Stimulated activated naive CD8-positive, alpha-beta T cell treated with anti-CD3 and anti-CD28 coated beads, Interleukin-15, Interleukin-2, amounts not matched to agents 100 ng/mL and 50 ng/mL, for 24 hours (primary cell): ENCODE data around the gene IRF2BPL.

Experiments
- H3K27ac Mint-ChIP-seq: one replicate; pipeline ENCODE4 v1.8.0; 2021; ENCODE audit warnings: mild to moderate bottlenecking, mixed read lengths
- H3K27me3 Mint-ChIP-seq: one replicate; pipeline ENCODE4 v1.8.0; 2021; ENCODE audit warnings: mixed read lengths
- H3K36me3 Mint-ChIP-seq: one replicate; pipeline ENCODE4 v1.8.0; 2021; ENCODE audit warnings: low read depth, mixed read lengths
- H3K4me1 Mint-ChIP-seq: one replicate; pipeline ENCODE4 v1.8.0; 2021; ENCODE audit warnings: low read depth, mixed read lengths
- H3K4me3 Mint-ChIP-seq: one replicate; pipeline ENCODE4 v1.8.0; 2021; ENCODE audit warnings: mild to moderate bottlenecking, mixed read lengths
- H3K9me3 Mint-ChIP-seq: one replicate; pipeline ENCODE4 v1.8.0; 2021; ENCODE audit warnings: mixed read lengths

The IRF2BPL gene

DNA sequence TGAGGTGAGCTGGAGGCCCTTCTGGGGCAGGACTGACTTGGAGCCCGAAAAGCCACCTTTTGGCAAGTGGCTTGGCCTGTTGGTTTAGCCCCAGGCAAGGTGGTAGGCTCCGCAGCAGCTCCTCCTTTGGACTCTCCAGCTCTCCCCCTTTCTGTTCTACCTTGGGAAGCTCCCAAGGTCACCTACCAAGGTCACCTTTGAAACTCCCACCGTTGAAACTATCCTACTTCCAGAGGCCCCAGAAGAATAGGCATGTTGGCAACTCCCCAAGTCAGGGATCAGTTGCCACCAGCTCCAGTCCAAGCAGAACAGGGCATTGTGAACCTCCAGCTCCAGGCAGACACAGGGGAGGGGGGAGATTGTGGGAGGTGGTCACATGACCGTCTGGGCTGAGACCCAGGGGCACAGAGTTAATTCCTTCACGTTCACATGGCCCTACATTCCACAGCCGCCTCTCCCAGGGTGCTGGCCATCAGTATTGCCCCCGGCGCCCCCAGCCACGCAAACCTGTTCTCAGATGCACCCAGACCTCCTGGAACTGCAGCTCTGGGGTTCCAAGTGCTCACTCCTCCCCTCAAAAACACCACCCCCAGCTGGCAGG is 14.4 kb downstream of the IRF2BPL start:
- Mint-ChIP-seq H3K27ac (no peak overlapping the region), H3K36me3 (no peaks in the 10 kb centered on the region), H3K4me1 (no peaks in the 10 kb centered on the region), H3K4me3 (no peak overlapping the region), H3K9me3 (no peaks in the 10 kb centered on the region), H3K27me3 (no peaks in the 10 kb centered on the region)

DNA sequence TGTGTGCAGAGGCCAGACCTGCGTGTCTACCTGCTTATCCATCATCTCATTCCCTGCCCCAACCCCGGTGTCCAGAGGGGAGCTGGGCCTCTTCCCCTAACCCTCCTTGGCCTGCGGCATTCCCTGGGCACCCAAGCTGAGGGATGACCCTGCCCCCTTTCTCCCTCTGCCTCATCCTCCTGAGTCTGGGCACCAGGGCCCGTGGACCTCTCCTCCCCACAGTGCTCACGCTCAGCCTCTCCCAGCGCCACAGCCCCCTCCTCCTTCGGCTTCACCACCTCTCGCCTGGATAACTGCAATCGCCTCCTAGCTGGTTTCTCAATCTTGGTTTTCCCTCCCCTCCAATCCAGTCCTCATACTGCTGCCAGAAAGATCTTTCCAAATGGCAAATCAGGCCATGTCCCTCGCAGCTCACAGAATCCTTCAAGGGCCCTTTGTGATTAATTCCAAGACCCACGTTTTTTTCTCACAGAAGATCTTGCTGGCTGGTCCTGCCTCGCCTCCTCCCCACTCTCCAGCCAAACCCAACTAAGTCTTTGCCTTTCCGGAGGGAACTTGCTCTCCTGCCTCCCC is 16.2 kb downstream of the IRF2BPL start:
- Mint-ChIP-seq H3K36me3 (no peaks in the 10 kb centered on the region), H3K4me3 (no peak overlapping the region), H3K27me3 (no peaks in the 10 kb centered on the region), H3K27ac (no peak overlapping the region), H3K4me1 (no peaks in the 10 kb centered on the region), H3K9me3 (no peaks in the 10 kb centered on the region)

DNA sequence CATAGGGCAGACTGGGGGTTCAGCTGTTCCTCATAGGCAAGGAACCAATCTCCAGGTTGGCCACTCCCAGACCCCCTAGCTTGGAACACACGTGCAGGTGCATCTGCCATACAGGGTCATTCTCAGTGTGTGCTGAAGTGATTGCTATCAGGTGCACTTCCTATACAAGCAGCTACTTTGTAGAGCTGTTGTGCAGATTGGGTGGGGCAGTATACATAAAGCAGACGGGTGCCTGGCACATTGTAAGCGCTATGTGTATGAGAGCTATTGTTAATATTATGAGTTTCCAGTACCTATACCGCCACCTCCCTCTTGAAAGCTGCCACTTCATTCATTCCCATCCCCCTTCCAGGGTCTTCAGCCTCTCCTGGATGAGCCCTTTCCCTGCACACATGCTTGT is 17.3 kb downstream of the IRF2BPL start:
- Mint-ChIP-seq H3K27ac (no peak overlapping the region), H3K9me3 (no peaks in the 10 kb centered on the region), H3K4me1 (no peaks in the 10 kb centered on the region), H3K27me3 (no peaks in the 10 kb centered on the region), H3K36me3 (no peaks in the 10 kb centered on the region), H3K4me3 (no peak overlapping the region)

DNA sequence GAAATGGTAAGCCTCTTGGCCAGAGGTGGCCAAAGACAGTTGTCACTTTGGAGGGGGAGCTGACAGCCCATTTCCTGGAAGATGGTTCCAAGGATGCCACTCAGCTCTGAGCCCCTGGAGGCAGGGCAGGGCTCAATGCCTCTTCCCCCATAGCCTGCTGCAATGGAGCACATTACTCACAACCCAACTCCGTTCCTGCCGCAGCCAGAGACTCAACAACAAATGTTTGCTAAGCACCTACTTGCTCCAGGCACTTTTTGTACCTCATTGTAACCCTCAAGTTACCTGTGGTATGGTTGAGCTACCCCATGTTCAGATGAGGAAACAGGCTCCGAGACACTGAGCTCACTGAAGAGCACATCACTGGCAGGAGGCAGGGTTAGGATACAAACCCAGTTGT is 19.5 kb downstream of the IRF2BPL start:
- H3K36me3 Mint-ChIP-seq: no peaks in the 10 kb centered on the region
- no peak overlapping the region for H3K27ac Mint-ChIP-seq
- no peaks in the 10 kb centered on the region for H3K27me3 Mint-ChIP-seq
- no peaks in the 10 kb centered on the region for H3K9me3 Mint-ChIP-seq
- H3K4me3 Mint-ChIP-seq: no peak overlapping the region
- no peaks in the 10 kb centered on the region for H3K4me1 Mint-ChIP-seq

DNA sequence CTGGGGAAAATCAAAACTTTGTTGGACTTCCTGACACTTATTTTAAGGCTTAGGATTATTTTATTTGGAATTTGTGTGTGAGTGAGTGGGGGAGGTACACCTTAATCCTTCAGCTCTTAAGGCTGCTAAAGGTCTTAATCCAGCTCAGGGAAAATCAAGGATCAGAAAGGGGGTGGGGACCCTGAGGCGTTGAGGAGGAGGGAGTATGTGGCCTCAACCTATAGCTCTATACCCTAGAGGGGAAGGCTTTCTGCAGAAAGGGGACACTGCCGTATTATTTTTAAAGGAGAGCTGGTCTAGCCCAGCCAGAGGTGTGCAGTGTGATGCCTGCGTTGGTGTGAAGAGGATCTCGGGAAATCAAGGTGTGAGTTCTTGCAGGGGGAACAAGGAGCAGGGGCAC is 20.0 kb downstream of the IRF2BPL start:
- Mint-ChIP-seq H3K4me1 (no peaks in the 10 kb centered on the region), H3K36me3 (no peaks in the 10 kb centered on the region), H3K27me3 (no peaks in the 10 kb centered on the region), H3K9me3 (no peaks in the 10 kb centered on the region), H3K4me3 (no peak overlapping the region), H3K27ac (no peak overlapping the region)

DNA sequence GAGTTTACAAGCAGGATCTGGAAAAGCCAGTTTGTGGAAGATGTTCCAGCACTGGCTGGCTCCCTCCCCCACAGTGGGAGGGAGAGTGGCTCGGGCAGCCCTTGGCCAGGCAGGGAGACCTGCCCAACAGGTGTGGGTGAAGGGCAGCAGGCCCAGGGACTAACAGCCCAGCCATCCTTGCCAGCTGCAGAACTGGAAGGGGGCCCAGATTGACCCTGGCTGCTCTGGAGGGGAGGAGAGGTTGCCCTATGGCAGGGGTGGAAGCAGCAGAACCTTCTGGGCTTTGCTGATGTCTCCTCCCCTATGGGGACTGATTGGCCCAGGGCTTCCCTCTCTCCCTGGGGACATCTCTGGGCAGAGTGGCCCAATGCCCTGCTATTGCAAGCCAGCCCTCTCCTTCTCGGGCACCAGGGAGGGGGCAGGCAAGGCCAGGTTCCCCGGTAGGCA is 20.5 kb downstream of the IRF2BPL start:
- Mint-ChIP-seq H3K4me3 (no peak overlapping the region), H3K36me3 (no peaks in the 10 kb centered on the region), H3K27me3 (no peaks in the 10 kb centered on the region), H3K4me1 (no peaks in the 10 kb centered on the region), H3K27ac (peak overlapping the region; percentile 21), H3K9me3 (no peaks in the 10 kb centered on the region)

DNA sequence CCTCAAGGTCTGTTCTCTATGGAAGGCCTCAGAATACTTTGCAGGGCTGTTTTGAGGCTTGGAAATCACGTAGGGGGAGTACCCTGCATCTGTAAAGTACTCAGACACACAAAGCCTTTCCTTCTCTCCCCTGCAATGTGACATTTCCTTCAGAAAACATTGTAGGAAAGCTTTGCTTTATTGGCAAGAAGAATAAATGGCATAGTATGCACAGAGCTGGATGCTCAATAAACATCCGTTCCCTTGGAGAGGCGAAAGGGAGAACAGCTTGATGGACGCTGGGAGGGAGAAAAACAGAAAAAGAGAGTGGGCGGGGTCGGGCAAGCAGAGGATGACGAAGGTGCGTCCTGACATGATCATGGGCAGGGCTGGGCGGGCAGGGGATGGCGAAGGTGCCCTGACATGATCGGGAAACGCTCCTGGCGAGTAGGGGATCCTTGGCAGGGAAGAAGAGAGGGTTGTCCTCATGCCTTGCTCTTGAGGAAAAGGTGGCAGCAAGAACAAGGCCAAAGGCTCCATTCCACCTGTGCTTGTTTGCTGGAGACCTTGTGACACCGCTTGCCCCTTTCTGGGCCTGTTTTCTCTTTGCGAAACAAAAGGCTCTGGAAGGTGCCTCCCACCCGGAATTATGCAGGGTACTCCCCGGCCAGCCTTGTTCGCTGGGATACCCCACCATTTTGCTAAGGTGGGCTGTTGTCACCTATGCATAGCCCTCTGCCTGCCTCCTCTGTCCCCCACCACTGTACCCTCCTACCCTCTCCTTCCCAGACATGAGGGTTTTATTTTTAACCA is 21.1 kb downstream of the IRF2BPL start:
- Mint-ChIP-seq H3K4me3 (no peak overlapping the region), H3K9me3 (no peaks in the 10 kb centered on the region)

DNA sequence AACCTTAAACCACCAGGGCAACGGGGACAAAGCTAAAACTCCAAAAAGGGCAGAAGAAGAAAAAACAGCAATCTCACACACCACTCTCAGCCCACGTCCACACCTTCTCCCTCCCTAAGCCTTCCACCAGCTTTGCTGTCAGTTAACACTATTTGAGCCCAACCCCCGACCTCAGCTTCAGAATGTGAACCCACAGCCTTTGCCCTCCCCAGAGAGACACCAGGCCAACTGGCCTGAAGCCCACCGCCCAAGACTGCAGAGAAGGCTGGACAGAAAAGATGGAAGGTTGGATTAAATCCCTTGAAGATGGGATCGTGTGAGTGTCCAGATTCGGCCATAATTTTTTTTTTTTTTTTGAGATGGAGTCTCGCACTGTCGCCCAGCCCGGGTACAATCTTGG is 22.4 kb downstream of the IRF2BPL start:
- Mint-ChIP-seq H3K9me3 (no peaks in the 10 kb centered on the region), H3K27ac (peak overlapping the region; percentile 1), H3K4me1 (peaks cover under 1% of the 10 kb centered on the region), H3K4me3 (no peak overlapping the region), H3K27me3 (no peaks in the 10 kb centered on the region), H3K36me3 (no peaks in the 10 kb centered on the region)

More for the DNA sequence above, 21.1 kb downstream of the IRF2BPL start:
- Mint-ChIP-seq H3K4me1 (no peaks in the 10 kb centered on the region), H3K27ac (no peak overlapping the region), H3K27me3 (no peaks in the 10 kb centered on the region), H3K36me3 (no peaks in the 10 kb centered on the region)

DNA sequence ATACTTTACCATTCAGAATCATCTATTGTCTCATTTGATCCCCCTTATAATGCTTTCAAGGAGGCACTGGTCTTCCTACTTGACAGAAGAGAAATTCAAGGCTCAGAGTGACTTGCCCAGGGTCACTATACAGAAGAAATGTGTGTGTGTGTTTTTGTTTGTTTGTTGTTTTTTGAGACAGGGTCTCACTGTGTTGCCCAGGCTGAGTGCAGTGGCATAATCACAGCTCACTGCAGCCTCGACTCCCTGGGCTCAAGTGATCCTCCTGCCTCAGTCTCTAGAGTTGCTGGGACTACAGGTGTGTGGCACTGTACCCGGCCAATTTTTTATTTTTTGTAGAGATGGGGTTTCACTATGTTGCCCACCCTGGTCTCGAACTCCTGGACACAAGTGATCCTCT is 22.9 kb downstream of the IRF2BPL start:
- Mint-ChIP-seq H3K27ac (peak overlapping the region; percentile 47), H3K9me3 (no peaks in the 10 kb centered on the region), H3K27me3 (no peaks in the 10 kb centered on the region), H3K36me3 (no peaks in the 10 kb centered on the region), H3K4me1 (peaks cover 6% of the 10 kb centered on the region), H3K4me3 (no peak overlapping the region)

DNA sequence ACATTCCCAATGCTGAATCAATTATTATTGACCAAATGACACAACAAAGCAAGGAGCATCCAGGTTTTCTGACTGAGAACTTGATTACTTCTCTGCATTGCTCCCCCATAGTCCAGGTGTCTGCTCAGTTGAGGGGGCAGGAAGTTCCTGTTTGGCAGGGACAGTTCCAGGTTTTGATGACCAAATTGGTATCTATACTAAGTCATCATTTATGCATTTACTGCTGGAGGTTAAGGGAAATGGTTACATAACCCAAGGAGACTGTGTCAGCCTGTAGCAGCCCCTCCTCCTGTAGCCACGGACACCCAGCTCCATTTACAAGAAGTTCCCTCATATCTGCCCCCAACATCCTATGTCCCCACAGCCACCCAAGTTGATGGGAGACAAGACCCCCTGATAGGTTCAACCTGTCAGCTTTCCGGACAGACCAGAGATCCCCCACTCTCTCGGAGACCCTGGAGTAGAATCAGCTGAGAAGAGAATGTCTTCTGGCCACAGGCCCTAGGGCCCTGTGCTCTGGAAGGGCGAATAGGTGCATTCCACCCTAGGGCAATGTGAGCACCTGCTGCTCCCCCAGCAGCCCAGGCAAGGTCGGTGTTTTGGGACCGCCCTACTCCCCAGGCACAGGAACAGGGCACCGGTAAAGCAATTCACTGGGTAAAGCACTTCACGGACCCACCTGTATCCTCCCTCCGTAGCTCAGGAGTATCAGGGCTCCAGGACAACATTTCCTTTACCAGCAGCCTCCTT is 23.6 kb downstream of the IRF2BPL start:
- H3K27me3 Mint-ChIP-seq: no peaks in the 10 kb centered on the region
- peaks cover 10% of the 10 kb centered on the region for H3K4me1 Mint-ChIP-seq
- no peak overlapping the region for H3K27ac Mint-ChIP-seq
- H3K36me3 Mint-ChIP-seq: no peaks in the 10 kb centered on the region
- no peak overlapping the region for H3K4me3 Mint-ChIP-seq
- H3K9me3 Mint-ChIP-seq: no peaks in the 10 kb centered on the region

DNA sequence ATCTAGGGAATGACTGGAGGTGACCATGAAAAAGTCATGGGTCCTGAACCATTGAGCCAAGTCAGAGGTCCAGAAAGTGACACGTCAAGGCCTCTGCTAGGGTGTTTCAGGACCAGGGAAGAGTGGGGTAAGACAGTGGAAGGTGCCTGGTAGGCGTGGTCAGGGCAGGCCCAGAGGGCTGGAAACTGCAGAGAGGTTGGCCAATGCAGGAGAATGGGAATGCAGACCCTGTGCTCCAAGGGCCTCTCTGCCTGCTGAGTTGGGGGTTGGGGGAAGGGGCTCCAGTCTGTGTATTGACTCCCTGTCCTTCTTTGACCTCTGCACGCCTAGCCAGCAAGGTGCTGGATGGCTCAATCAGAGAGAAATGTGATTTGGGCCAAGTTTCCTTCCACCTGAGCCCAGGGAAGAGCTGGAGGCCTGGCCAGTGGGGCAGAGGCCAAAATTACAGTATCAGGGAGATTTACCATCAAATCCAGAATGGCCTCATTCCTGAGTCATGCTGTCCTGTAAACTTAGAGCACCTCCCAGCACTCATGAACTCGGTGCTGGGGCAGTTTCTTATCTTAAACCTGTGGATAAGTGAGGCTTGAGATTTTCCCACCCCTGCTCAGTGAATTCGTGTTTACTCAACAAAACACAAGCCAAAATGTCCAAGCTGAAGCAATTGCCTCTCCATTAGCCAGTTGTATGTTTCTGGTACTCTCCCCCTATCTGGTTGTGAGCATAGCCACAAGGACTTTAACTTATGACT is 24.4 kb downstream of the IRF2BPL start:
- no peak overlapping the region for H3K27ac Mint-ChIP-seq
- H3K36me3 Mint-ChIP-seq: no peaks in the 10 kb centered on the region
- no peak overlapping the region for H3K4me3 Mint-ChIP-seq
- no peaks in the 10 kb centered on the region for H3K27me3 Mint-ChIP-seq
- H3K9me3 Mint-ChIP-seq: no peaks in the 10 kb centered on the region
- H3K4me1 Mint-ChIP-seq: peaks cover 10% of the 10 kb centered on the region

DNA sequence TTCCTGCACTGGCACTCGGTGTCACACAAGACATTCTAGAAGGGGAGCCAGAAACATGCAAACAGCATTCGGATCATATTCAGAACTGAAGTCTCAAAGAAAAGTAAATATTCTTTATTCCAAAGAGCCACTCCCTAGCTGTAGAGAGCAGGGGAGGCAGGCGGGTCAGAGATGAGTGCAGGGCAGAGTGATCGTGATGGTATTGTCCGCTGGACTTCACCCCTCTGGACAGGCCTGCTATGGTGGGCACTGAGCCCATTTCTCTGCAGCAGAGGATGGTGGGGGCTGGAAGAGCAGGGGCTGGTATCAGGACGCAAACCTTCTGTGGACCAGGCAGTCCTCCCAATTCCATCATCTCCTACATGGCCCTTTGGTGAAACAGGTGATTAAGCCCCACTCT is 25.6 kb downstream of the IRF2BPL start:
- Mint-ChIP-seq H3K36me3 (no peaks in the 10 kb centered on the region), H3K4me1 (peaks cover 18% of the 10 kb centered on the region), H3K27ac (no peak overlapping the region), H3K4me3 (no peak overlapping the region), H3K27me3 (no peaks in the 10 kb centered on the region), H3K9me3 (no peaks in the 10 kb centered on the region)

DNA sequence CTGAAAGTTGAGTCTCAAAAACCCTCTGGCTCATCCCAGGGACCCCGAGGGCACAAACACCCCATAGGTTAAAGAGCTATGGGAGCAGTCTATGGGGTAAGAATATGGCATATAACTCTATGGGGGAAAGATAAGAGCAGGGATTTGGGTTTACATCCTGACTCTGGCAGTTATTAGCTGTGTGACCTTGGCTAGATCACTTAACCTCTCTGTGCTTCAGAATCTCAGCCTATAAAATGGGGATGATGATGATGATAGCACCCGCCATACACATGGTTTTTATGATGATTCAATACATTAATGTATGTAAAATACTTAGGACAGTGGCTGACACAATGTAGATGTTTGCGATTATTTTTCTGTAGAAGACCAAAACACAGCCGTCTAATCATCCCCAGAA is 26.2 kb downstream of the IRF2BPL start:
- Mint-ChIP-seq H3K4me3 (no peak overlapping the region), H3K36me3 (no peaks in the 10 kb centered on the region), H3K27ac (no peak overlapping the region), H3K27me3 (no peaks in the 10 kb centered on the region), H3K4me1 (peaks cover 18% of the 10 kb centered on the region), H3K9me3 (no peaks in the 10 kb centered on the region)

DNA sequence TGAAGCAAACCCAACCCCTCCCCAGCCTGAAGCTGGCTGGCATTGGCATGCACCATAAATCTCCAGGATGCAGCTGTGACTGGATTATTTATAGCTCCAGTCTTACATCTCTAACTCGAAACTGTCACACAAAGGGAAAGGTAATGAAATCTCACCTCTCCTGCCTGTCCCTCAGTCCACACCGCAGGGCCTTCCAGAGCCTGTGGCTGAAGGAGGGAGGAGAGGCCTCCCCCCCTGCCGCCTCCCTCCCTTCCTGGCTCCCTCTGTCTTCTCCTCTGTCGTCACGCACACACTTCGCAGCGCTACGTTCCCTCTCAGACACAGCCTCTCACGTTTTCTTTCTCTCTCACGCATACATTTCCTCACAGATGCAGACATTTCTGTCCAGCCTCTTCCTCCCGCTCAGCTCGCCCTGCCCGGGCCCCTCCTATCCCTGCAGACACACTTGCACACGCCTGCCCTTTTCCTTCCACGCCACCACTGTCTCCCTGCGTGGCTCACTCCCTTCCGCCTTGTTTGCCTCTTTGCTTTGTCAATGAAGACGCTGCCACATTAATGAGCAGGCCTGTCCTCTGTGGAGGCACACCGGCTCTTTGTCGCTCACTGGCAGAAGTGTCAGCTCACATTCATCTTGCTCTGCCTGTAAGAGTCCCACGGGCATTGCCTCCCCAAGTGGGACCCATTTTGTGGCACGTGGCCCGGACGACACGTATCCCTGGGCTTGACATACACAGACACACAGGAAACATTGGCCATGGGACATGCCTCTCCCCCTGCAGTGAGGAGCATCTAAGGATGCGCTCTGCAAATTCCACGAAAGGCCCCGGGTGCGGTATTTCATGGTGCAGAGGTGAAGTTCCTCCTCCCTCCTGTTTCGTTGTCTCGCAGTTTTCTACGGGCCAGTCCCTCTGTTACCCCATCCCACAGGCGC is 27.9 kb downstream of the IRF2BPL start:
- H3K4me3 Mint-ChIP-seq: peak overlapping the region; percentile 44
- H3K27me3 Mint-ChIP-seq: no peaks in the 10 kb centered on the region
- H3K36me3 Mint-ChIP-seq: no peaks in the 10 kb centered on the region
- H3K4me1 Mint-ChIP-seq: peaks cover 27% of the 10 kb centered on the region
- peak overlapping the region; percentile 49 for H3K27ac Mint-ChIP-seq
- H3K9me3 Mint-ChIP-seq: no peaks in the 10 kb centered on the region
